Right atrium auricular region (tissue), 2 donors: ENCODE results near the gene ATXN2. TPM values are rescaled to one million over a fixed set of nuclear protein-coding genes. Genes with fewer than 3 reads are reported as not detected.
"Not testable (repeated sequence)": the region's sequence is repeated elsewhere in the genome, so short reads cannot be mapped to it uniquely, and the experiment has no call there.

Experiments used
- DNase-seq: peaks from one replicate; pipeline ENCODE4 v3.0.0-alpha.2; 2019; ENCODE audit warnings: low spot score
- H3K27ac ChIP-seq, 2 donors: fragments of 200-600 bp; sonication (generic); 1 replicate in 1 of 2; 2 replicates in 1 of 2; pipeline ENCODE4 v1.5.1; 2016 to 2019
- H3K27me3 ChIP-seq, 2 donors: fragments of 200-600 bp; sonication (generic); one replicate each; pipeline versions ENCODE4 v1.5.1 to v1.6.0; 2017 to 2019
- H3K36me3 ChIP-seq: fragments of 200-600 bp; sonication (generic); one replicate; pipeline ENCODE4 v1.5.1; 2016
- H3K4me1 ChIP-seq, 2 donors: fragments of 200-600 bp; sonication (generic); one replicate each; pipeline versions ENCODE4 v1.5.1 to v1.6.0; 2017 to 2019
- H3K4me3 ChIP-seq, 2 donors: fragments of 200-600 bp; sonication (generic); 1 replicate in 1 of 2; 2 replicates in 1 of 2; pipeline ENCODE4 v1.5.1; 2017 to 2019; ENCODE audit warnings: mild to moderate bottlenecking in 1 of 2, moderate library complexity in 1 of 2
- H3K9me3 ChIP-seq, 2 donors: fragments of 200-600 bp; sonication (generic); one replicate each; pipeline ENCODE4 v1.5.1; 2019
- total RNA-seq, 2 donors: library from RNA; depleted of rRNA; stranded (reverse); fragments of >200 nt; gene quantifications; one replicate each; pipeline ENCODE4 v1.1.0, GENCODE V29; 2016
- TF ChIP-seq, protein P1 (sequence below), 2 donors: fragments of 200-600 bp; sonication (generic); IDR thresholded peaks; one replicate each; pipeline ENCODE4 v1.5.1; 2019; ENCODE audit warnings: antibody characterized with exemption in 2 of 2

Gene ATXN2
- total RNA-seq, 2 donors from 2014 or later = 33.4 to 36.6 TPM

GRCh38 chr12:111557271-111558106 is 41.6 kb downstream of the ATXN2 start:
- Histone ChIP-seq H3K4me3 (no peak overlapping the region), H3K9me3 (no peaks in the 10 kb centered on the region), H3K36me3 (no peaks in the 10 kb centered on the region), H3K4me1 (peaks cover 0 to 24% of the 10 kb centered on the region in 2 donors), H3K27me3 (no peaks in the 10 kb centered on the region), H3K27ac (no peak overlapping the region)
- TF ChIP-seq, protein P1, sequence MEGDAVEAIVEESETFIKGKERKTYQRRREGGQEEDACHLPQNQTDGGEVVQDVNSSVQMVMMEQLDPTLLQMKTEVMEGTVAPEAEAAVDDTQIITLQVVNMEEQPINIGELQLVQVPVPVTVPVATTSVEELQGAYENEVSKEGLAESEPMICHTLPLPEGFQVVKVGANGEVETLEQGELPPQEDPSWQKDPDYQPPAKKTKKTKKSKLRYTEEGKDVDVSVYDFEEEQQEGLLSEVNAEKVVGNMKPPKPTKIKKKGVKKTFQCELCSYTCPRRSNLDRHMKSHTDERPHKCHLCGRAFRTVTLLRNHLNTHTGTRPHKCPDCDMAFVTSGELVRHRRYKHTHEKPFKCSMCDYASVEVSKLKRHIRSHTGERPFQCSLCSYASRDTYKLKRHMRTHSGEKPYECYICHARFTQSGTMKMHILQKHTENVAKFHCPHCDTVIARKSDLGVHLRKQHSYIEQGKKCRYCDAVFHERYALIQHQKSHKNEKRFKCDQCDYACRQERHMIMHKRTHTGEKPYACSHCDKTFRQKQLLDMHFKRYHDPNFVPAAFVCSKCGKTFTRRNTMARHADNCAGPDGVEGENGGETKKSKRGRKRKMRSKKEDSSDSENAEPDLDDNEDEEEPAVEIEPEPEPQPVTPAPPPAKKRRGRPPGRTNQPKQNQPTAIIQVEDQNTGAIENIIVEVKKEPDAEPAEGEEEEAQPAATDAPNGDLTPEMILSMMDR (IDR thresholded peaks at IDR 0.05) = no peak
- no peak for DNase-seq

DNA sequence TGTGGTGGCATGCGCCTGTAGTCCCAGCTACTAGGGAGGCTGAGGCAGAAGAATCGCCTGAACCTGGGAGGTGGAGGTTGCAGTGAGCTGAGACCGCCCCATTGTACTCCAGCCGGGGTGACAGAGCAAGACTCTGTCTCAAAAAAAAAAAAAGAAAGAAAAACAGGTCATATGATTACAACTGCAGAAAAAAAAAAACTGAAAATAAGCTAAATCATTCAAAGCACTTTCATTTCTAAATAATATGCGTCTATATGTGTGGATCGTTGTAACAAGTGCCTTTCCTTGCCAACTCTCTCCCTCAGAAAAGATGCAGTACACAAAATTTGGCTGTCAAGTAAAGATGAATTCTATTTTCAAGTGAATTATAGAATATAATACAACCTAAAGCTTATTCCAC is 42.4 kb downstream of the ATXN2 start:
- TF ChIP-seq, protein P1 (IDR thresholded peaks at IDR 0.05) = no peak
- Histone ChIP-seq H3K4me1 (peaks cover 0 to 19% of the 10 kb centered on the region in 2 donors), H3K4me3 (no peak overlapping the region), H3K9me3 (no peaks in the 10 kb centered on the region), H3K27me3 (no peaks in the 10 kb centered on the region), H3K27ac (no peak overlapping the region), H3K36me3 (peaks cover 7% of the 10 kb centered on the region)
- DNase-seq = no peak

DNA sequence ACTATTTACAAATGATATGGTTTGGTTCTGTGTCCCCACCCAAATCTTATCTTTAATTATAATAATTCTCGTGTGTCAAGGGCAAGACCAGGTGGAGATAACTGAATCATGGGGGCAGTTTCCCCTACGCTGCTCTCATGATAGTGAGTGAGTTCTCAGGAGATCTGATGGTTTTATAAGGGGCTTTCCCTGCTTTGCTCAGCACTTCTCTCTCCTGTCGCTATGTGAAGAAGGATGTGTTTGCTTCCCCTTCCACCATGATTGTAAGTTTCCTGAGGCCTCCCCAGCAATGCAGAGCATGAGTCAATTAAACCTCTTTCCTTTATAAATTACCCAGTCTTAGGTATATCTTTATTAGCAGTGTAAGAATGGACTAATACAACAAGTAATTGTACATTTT is 43.8 kb downstream of the ATXN2 start:
- H3K27ac ChIP-seq = not testable (repeated sequence)

GRCh38 chr12:111546758-111547383 is 52.2 kb downstream of the ATXN2 start:
- TF ChIP-seq, protein P1 (IDR thresholded peaks at IDR 0.05) = no peak
- Histone ChIP-seq H3K36me3 (peaks cover 38% of the 10 kb centered on the region), H3K27ac (no peak overlapping the region), H3K4me1 (no peaks in the 10 kb centered on the region), H3K27me3 (no peaks in the 10 kb centered on the region), H3K9me3 (no peaks in the 10 kb centered on the region), H3K4me3 (no peak overlapping the region)
- no peak for DNase-seq

More for the DNA sequence above, 43.8 kb downstream of the ATXN2 start:
- not testable (repeated sequence) for H3K4me3 ChIP-seq, H3K9me3 ChIP-seq, DNase-seq, H3K27me3 ChIP-seq
- Histone ChIP-seq H3K36me3 (peaks cover 17% of the 10 kb centered on the region), H3K4me1 (peaks cover 0 to 13% of the 10 kb centered on the region in 2 donors)

DNA sequence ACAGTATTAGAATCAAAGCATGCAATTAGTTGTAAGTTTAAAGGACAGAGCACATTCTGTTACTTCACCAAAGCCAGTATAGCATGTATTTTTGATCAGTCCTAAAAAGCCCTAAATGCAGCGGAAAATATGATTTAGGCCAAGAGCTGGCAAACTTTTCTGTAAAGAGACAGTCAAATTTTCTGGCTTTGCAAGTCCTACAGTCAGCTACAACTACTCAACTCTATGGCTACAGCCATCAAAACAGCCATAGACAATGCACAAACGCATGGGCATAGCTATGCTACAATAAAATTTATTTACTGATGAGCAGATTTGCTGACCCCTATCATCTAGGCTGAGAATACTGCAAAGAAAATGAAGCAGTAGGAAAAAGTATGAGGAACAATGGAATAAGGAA is 52.9 kb downstream of the ATXN2 start:
- peaks cover 35% of the 10 kb centered on the region for H3K36me3 ChIP-seq

GRCh38 chr12:111544032-111544431 is 55.1 kb downstream of the ATXN2 start:
- Histone ChIP-seq H3K27ac (no peak overlapping the region), H3K27me3 (no peaks in the 10 kb centered on the region), H3K9me3 (no peaks in the 10 kb centered on the region), H3K36me3 (peaks cover 26% of the 10 kb centered on the region), H3K4me1 (no peaks in the 10 kb centered on the region), H3K4me3 (no peak overlapping the region)
- no peak for DNase-seq
- TF ChIP-seq, protein P1 (IDR thresholded peaks at IDR 0.05) = no peak

More for the DNA sequence above, 52.9 kb downstream of the ATXN2 start:
- Histone ChIP-seq H3K27me3 (no peaks in the 10 kb centered on the region), H3K4me1 (no peaks in the 10 kb centered on the region), H3K9me3 (no peaks in the 10 kb centered on the region), H3K4me3 (no peak overlapping the region), H3K27ac (no peak overlapping the region)
- TF ChIP-seq, protein P1 (IDR thresholded peaks at IDR 0.05) = no peak
- DNase-seq = no peak
